NOMO-1 (cell line): Measurements from ENCODE around the gene XIRP1.
"Not testable (repeated sequence)": the region's sequence is repeated elsewhere in the genome, so short reads cannot be mapped to it uniquely, and the experiment has no call there.

Experiments used
- DNase-seq, 2 experiments: peaks; one replicate each; lab custom pipeline; 2025; ENCODE audit not compliant: unreplicated experiment in 2 of 2; lab: John Stamatoyannopoulos, UW

The XIRP1 gene

DNA sequence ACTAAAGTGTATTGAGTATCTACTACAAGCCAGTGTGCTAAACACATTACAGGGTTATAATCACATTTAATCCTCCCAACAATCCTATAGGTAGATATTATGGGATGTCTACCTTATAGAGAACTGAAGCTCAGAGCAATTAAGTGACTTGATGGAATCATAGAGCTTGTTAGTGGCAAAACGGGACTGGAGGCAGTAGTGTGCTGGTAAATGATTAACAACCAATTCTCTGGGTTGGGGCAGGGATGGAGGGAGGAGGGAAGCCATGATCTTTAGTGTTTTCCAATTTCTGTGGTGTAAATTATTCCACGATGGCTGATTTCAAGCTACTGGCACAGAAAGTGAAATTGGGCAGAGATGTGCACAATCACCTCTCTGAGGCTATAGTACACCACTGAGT lies 20.5 kb downstream of the XIRP1 start:
- no peak for DNase-seq

DNA sequence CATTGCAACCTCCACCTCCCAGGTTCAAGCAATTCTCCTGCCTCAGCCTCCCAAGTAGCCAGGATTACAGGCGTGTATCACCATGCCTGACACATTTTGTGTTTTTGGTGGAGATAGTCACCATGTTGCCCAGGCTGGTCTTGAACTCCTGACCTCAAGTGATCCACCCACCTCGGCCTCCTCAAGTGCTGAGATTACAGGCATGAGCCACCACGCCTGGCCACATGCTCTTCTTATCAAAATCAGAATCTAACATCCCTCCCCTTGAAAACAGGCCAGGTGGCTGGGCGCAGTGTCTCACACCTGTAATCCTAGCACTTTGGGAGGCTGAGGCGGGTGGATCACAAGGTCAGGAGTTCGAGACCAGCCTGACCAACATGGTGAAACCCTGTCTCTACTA lies 21.5 kb downstream of the XIRP1 start:
- not testable (repeated sequence) for DNase-seq

DNA sequence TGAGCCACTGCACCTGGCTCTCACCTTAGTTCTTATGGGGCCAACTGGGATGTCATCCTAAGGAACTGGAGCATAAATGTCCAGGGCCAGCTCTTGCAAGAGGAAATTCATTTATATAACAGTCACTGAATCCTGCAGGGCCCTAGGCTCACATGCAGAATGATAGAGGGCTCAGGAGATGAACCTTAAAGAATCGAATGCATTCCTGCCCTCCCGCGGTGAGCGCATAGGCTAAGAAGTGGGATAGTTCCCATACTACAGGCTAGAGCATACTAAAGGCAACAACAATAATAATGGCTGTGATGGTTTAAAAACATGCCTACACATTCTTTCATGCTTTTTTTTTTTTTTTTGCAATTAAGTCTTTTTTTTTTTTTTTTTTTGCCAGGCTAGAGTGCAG lies 21.9 kb downstream of the XIRP1 start:
- DNase-seq, result no peak

DNA sequence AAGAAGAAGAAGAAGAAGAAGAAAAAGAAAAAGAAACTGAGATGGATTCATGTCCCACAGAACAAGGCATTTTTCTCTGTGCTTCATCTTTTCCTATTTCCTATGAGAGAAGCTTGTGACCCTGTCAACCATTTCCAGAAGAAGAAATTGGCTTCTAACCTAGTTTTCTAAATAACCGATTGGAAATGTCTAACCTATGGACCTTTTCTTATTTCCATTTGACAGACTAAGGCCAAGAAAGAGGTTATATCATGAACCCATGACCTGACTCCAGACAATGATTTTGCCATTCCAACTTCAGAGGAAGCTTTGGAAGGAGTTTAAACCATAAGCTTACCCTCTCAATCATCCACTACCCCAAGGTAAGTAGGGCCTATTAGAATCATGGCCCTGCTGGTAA lies 22.7 kb downstream of the XIRP1 start:
- no peak for DNase-seq

DNA sequence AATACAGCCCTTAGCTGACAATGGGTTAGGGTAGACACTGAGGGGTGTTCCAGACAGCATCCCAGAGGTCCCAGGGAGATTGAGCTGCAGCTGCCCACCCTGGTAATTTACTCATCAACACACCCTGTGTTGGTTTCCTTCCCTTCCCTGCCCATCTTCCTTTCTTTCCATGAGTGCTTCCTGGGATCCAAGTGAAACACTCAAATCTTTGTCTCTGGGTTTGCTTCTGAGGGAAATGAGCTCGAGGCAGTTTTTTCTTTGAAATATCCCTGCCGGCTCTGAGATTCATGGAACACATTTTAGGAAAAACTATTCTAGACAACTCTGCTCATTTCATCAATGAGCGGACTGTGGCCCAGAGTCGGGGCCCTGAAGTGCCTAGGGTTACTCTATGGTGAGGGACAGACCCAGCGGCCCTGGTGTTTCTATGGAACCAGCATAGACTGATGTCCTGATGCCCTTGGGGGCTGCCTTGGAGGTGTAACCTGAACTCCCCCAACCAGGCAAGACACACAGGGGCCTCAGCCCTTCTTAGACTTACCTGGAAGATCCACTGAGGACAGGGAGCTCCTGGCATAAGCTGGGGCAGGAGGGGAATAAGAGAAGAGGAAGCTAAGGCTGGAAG lies 24.1 kb downstream of the XIRP1 start:
- DNase-seq, result no peak

GRCh38 chr3:39166932-39167532 lies 25.4 kb downstream of the XIRP1 start:
- peak; percentile 25 to 81 for DNase-seq

GRCh38 chr3:39166134-39166710 lies 26.2 kb downstream of the XIRP1 start:
- no peak for DNase-seq

DNA sequence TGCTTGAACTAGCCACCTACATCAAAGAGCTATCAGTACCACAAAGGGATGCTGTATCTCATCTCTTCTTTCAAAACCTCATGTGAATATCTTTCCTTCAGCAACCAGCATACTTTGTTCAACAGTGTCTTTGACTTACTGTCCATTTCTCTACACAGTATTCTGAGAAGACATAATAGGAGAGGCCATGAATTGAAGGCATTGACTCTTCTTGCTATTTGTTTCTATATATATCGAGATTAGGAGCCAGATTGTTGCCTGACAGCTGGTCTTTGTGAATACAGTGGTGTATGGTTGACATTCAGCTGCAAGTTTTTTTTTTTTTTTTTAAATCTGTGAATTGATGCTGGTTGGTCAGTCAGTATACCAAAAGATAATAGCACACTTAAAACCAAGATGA lies 26.9 kb downstream of the XIRP1 start:
- no peak for DNase-seq

DNA sequence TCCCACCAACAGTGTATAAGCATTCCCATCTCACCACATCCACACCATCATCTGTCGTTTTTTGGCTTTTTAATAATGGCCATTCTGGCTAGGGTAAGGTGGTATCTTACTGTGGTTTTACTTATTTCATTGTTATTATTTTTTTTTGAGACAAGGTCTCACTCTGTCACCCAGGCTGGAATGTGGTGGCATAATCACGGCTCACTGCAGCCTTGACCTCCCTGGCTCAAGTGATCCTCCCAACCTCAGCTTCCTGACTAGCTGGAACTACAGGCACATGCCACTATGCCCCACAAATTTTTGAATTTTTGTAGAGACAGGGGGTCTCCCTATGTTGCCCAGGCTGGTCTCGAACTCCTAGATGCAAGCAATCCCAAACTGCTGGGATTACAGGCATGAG lies 28.0 kb downstream of the XIRP1 start:
- no peak for DNase-seq

- no peak for DNase-seq
Measured at GRCh38 chr3:39158148-39158715, 34.2 kb downstream of the XIRP1 start.

GRCh38 chr3:39157359-39157758 lies 35.0 kb downstream of the XIRP1 start:
- DNase-seq, result no peak

GRCh38 chr3:39156421-39156820 lies 36.0 kb downstream of the XIRP1 start:
- no peak for DNase-seq

DNA sequence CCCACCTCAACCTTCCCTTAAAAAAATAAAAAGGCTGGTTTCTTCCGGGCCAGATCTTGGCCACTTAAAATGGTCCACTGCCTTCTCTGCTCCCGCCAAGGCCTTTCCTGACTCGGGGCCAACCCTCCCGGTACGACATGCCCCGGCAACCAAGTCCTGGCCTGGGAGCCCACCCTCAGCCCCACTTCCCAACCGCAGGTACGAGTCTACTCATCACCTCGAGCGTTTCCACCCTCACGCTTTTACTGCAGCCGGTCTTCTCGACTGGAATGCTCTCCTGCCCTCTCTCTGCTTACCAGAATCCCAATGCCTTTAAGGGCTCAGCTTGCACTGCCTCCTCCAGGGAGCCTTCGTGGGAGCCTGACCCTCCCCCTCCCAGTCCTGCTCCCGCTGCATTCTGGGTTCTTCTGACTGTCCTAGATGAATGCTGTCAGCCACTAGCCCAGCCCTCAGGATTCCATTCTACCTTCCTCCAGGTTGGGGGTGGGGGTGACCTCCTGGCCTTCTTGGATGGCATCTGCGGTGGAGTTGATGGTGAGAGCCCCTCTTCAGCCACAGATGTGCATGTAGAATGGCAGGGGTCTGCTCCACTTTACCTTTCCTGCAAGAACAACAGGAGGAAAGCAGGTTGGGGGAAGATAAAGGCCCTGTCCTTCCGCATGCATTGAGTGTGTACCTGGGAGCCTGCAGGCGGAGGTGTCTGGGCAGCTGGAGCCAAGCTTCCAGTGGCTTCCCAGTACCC lies 37.9 kb downstream of the XIRP1 start:
- DNase-seq, result no peak

- no peak for DNase-seq
Measured at GRCh38 chr3:39153977-39154279, 38.5 kb downstream of the XIRP1 start.

DNA sequence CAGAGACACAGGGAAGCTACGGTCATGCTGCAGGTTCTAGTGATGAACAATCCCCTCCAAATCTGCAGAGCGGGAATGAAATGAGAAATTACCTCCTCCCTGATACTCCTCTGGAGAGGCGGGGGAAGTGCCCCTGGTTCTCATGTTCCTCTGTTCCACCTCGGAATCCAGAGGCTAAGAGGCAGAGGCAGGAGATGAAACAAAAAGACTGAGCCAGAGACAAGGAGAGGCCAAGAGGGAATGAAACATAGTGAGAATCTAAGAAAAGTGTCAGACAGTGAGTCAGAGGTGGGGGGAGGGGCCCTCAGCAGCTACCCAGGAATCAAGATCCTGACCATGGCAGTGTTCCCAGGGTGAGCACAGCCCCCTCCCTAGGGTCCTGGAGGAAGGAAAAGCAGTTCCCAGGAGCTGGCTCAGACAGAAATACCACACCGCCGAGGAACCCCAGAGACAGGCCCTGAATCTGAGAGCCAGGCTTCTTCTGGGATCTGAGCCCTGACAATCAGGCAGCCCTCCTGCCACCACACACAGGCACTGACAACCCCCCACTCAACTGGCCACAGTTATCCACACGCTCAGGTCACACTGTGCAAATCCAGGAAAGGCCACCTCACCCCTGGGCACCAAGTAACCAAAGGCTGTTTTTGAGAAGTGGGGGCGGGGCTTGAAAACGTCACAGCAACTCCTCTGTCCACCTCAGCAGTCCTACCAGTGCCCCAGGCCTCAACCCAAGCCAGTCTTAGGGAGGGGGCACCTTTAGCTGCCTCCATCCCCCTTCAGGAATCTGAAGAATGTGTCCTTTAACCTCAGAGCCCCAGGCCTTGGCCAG lies 41.4 kb downstream of the XIRP1 start:
- peak in 1 of 2 experiments; percentile 7 for DNase-seq

DNA sequence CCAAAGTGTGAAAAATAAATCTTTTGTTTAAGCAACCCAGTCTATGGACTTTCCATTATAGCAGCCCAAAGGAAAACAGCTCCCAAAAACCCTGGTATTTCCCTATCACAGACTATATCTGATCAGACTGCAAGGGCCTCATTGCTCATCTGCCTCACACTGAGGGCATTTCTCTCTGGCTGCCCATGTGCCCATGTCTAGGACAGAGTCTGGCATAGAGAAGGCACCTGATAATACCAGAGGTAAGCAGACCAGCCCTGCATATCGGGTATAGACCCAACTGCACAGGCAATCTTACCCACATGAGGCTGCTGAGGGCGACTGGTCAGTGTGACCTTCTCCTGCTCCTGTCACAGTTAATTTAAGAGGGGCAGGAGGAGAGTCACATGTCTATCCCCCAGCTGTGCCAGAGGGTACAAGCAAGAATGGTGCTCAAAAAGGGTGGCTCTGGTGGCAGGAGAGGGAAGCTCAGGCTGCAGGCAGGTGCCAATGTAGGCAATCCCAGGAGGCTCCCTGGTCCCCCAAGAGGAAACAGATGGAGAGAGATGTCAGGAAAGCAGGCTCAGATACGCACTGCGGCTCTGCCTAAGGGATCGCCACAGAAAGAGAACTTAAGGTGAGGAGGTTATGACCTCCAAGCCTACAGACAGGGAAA lies 42.1 kb downstream of the XIRP1 start:
- DNase-seq, result no peak

- no peak for DNase-seq
Measured at GRCh38 chr3:39149498-39150147, 42.8 kb downstream of the XIRP1 start.

DNA sequence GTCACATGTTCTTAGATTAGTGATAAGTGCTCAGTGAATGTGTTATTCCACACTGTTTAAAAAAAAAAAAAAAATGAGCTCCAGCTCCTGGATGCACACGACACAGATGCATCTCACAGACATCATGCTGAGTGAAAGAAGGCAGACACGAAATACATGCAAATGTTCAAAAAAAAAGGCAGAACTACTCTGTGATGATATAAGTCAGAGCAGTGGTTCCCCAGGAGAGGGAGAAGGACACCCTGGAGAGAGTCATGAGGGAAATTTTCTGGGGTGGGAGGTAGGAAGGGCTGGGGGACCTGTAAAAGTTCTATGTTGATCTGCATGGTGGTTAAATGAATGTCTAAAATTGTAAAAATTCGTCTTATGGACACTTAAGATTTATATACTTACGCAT lies 43.3 kb downstream of the XIRP1 start:
- no peak for DNase-seq

DNA sequence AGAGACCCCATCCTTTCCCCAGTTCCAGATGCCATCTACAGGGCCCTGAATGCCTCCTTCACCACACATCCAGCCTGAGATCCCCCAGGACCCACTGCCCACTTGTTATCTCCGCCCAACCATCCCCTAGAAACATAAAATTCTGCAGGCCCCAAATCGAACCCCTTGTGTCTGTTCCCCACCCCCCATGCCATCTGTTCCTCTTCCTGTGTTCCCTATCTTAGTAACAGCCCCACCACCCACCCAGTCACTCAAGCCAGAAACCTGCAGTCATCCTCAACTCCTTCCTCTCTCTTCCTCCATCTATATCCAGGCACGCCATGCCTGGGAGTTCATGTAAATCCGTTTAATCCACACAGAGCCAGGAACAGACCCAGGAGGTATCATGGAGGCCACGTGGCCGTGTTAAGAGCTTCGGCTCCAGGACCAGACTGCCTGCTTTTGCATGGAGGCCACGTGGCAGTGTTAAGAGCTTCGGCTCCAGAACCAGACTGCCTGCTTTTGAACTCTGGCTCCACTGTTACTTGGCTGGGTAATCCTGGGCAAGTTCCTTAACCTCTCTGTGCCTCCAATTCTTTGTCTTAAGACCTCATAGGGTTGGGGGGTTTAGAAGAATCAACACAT lies 43.8 kb downstream of the XIRP1 start:
- peak in 1 of 2 experiments; percentile 49 for DNase-seq
